Fibroblast of upper back skin (primary cell): ENCODE results near the gene TEX28.
"Not testable (repeated sequence)": the region's sequence is repeated elsewhere in the genome, so short reads cannot be mapped to it uniquely, and the experiment has no call there.

ENCODE experiments used
- DNase-seq: peaks from one replicate; pipeline ENCODE4 v3.0.0-alpha.2; 2013

Gene TEX28

GRCh38 chrX:154294791-154295574 is at the start of gene TEX28:
Gene TEX28, minus strand, starts transcription at chrX:154295124. Its CDS starts 3,007 bp downstream, at chrX:154292117.
- DNase-seq = no peak

GRCh38 chrX:154343620-154344019 is 48.7 kb upstream of the TEX28 start:
- DNase-seq = not testable (repeated sequence)

- DNase-seq = not testable (repeated sequence)
Measured at GRCh38 chrX:154343063-154343462, 48.1 kb upstream of the TEX28 start.

- not testable (repeated sequence) for DNase-seq
Measured at GRCh38 chrX:154341399-154342298, 46.7 kb upstream of the TEX28 start.

- no peak for DNase-seq
Measured at GRCh38 chrX:154334496-154334895, 39.6 kb upstream of the TEX28 start.

- no peak for DNase-seq
Measured at GRCh38 chrX:154333837-154334271, 38.9 kb upstream of the TEX28 start.

- DNase-seq = no peak
Measured at GRCh38 chrX:154333116-154333515, 38.2 kb upstream of the TEX28 start.

GRCh38 chrX:154332561-154332960 is 37.6 kb upstream of the TEX28 start:
- DNase-seq = no peak

GRCh38 chrX:154329294-154329693 is 34.4 kb upstream of the TEX28 start:
- DNase-seq = no peak

- DNase-seq = no peak
Measured at GRCh38 chrX:154328646-154329045, 33.7 kb upstream of the TEX28 start.

GRCh38 chrX:154327038-154327820 is 32.3 kb upstream of the TEX28 start:
- peak; percentile 38 for DNase-seq

GRCh38 chrX:154325541-154325940 is 30.6 kb upstream of the TEX28 start:
- DNase-seq = no peak

- DNase-seq = no peak
Measured at GRCh38 chrX:154323537-154323936, 28.6 kb upstream of the TEX28 start.

- DNase-seq = no peak
Measured at GRCh38 chrX:154322890-154323289, 28.0 kb upstream of the TEX28 start.

- DNase-seq = no peak
Measured at GRCh38 chrX:154321594-154321993, 26.7 kb upstream of the TEX28 start.

GRCh38 chrX:154321152-154321551 is 26.2 kb upstream of the TEX28 start:
- DNase-seq = no peak

- DNase-seq = no peak
Measured at GRCh38 chrX:154320406-154320805, 25.5 kb upstream of the TEX28 start.

- DNase-seq = no peak
Measured at GRCh38 chrX:154317391-154317995, 22.6 kb upstream of the TEX28 start.

GRCh38 chrX:154315416-154315815 is 20.5 kb upstream of the TEX28 start:
- no peak for DNase-seq

- no peak for DNase-seq
Measured at GRCh38 chrX:154313147-154313546, 18.2 kb upstream of the TEX28 start.

GRCh38 chrX:154312116-154312515 is 17.2 kb upstream of the TEX28 start:
- DNase-seq = no peak
